Measurements from ENCODE around the gene TTBK1.

Gene TTBK1

GRCh38 chr6:43200541-43200940 is 42.7 kb upstream of the TTBK1 start:
- TF ChIP-seq TEAD4 (IDR thresholded peaks at IDR 0.05) = no peak
- TF ChIP-seq CREB1 (IDR thresholded peaks at IDR 0.05; ENCODE audit: low read depth) = no peak
- TF ChIP-seq NFIC (IDR thresholded peaks at IDR 0.05) = no peak
- no peak for TF ChIP-seq FOXM1 (IDR thresholded peaks at IDR 0.05; ENCODE audit: borderline replicate concordance, low read depth)
- no peak for TF ChIP-seq EGR1 (IDR thresholded peaks at IDR 0.05)
- no peak for TF ChIP-seq MAX (IDR thresholded peaks at IDR 0.05)
- TF ChIP-seq REST (IDR thresholded peaks at IDR 0.05; ENCODE audit: low read depth) = no peak
- no peak for TF ChIP-seq EP300 (IDR thresholded peaks at IDR 0.05; ENCODE audit: borderline replicate concordance)
- TF ChIP-seq RAD21 (IDR thresholded peaks at IDR 0.05; ENCODE audit: low read depth) = no peak
- TF ChIP-seq TAF1 (IDR thresholded peaks at IDR 0.05; ENCODE audit: low read depth) = no peak
- TF ChIP-seq YY1 (IDR thresholded peaks at IDR 0.05; ENCODE audit: low read depth) = no peak
- TF ChIP-seq CEBPB (IDR thresholded peaks at IDR 0.05) = no peak
- no peak for TF ChIP-seq TCF12 (IDR thresholded peaks at IDR 0.05; ENCODE audit: low read depth)
- no peak for TF ChIP-seq ZBTB7A (IDR thresholded peaks at IDR 0.05; ENCODE audit: low read depth)
- no peak for TF ChIP-seq USF1 (IDR thresholded peaks at IDR 0.05)

- TF ChIP-seq CEBPB (IDR thresholded peaks at IDR 0.05) (no peak), CREB1 (IDR thresholded peaks at IDR 0.05; ENCODE audit: low read depth) (no peak), TEAD4 (IDR thresholded peaks at IDR 0.05) (no peak), EP300 (IDR thresholded peaks at IDR 0.05; ENCODE audit: borderline replicate concordance) (no peak), TCF12 (IDR thresholded peaks at IDR 0.05; ENCODE audit: low read depth) (no peak), FOXM1 (IDR thresholded peaks at IDR 0.05; ENCODE audit: borderline replicate concordance, low read depth) (no peak), YY1 (IDR thresholded peaks at IDR 0.05; ENCODE audit: low read depth) (no peak), MAX (IDR thresholded peaks at IDR 0.05) (no peak)
Observed at GRCh38 chr6:43202451-43202850, 40.8 kb upstream of the TTBK1 start.

GRCh38 chr6:43203029-43203717 is 40.1 kb upstream of the TTBK1 start:
- TF ChIP-seq MAX (IDR thresholded peaks at IDR 0.05) = no peak
- no peak for TF ChIP-seq EGR1 (IDR thresholded peaks at IDR 0.05)
- TF ChIP-seq TEAD4 (IDR thresholded peaks at IDR 0.05) = no peak
- TF ChIP-seq CEBPB (IDR thresholded peaks at IDR 0.05) = no peak
- no peak for TF ChIP-seq ZBTB7A (IDR thresholded peaks at IDR 0.05; ENCODE audit: low read depth)
- no peak for TF ChIP-seq CREB1 (IDR thresholded peaks at IDR 0.05; ENCODE audit: low read depth)
- no peak for TF ChIP-seq YY1 (IDR thresholded peaks at IDR 0.05; ENCODE audit: low read depth)
- no peak for TF ChIP-seq TCF12 (IDR thresholded peaks at IDR 0.05; ENCODE audit: low read depth)
- TF ChIP-seq REST (IDR thresholded peaks at IDR 0.05; ENCODE audit: low read depth) = no peak
- no peak for TF ChIP-seq NFIC (IDR thresholded peaks at IDR 0.05)
- no peak for TF ChIP-seq TAF1 (IDR thresholded peaks at IDR 0.05; ENCODE audit: low read depth)
- TF ChIP-seq FOXM1 (IDR thresholded peaks at IDR 0.05; ENCODE audit: borderline replicate concordance, low read depth) = no peak
- TF ChIP-seq USF1 (IDR thresholded peaks at IDR 0.05) = no peak
- no peak for TF ChIP-seq EP300 (IDR thresholded peaks at IDR 0.05; ENCODE audit: borderline replicate concordance)
- no peak for TF ChIP-seq RAD21 (IDR thresholded peaks at IDR 0.05; ENCODE audit: low read depth)

GRCh38 chr6:43203718-43204095 is 39.6 kb upstream of the TTBK1 start:
- TF ChIP-seq RAD21 (IDR thresholded peaks at IDR 0.05; ENCODE audit: low read depth) = no peak
- TF ChIP-seq EP300 (IDR thresholded peaks at IDR 0.05; ENCODE audit: borderline replicate concordance) = no peak
- TF ChIP-seq FOXM1 (IDR thresholded peaks at IDR 0.05; ENCODE audit: borderline replicate concordance, low read depth) = no peak
- TF ChIP-seq USF1 (IDR thresholded peaks at IDR 0.05) = no peak
- TF ChIP-seq TEAD4 (IDR thresholded peaks at IDR 0.05) = no peak
- TF ChIP-seq ZBTB7A (IDR thresholded peaks at IDR 0.05; ENCODE audit: low read depth) = no peak
- no peak for TF ChIP-seq CEBPB (IDR thresholded peaks at IDR 0.05)
- no peak for TF ChIP-seq EGR1 (IDR thresholded peaks at IDR 0.05)
- TF ChIP-seq NFIC (IDR thresholded peaks at IDR 0.05) = no peak
- no peak for TF ChIP-seq TAF1 (IDR thresholded peaks at IDR 0.05; ENCODE audit: low read depth)
- no peak for TF ChIP-seq YY1 (IDR thresholded peaks at IDR 0.05; ENCODE audit: low read depth)
- TF ChIP-seq TCF12 (IDR thresholded peaks at IDR 0.05; ENCODE audit: low read depth) = no peak
- no peak for TF ChIP-seq MAX (IDR thresholded peaks at IDR 0.05)
- no peak for TF ChIP-seq CREB1 (IDR thresholded peaks at IDR 0.05; ENCODE audit: low read depth)
- TF ChIP-seq REST (IDR thresholded peaks at IDR 0.05; ENCODE audit: low read depth) = no peak

Measured in Ishikawa (cell line).